ENCODE measurements around the gene ERC2. TPM values are rescaled to one million over a fixed set of nuclear protein-coding genes. Genes with fewer than 3 reads are reported as not detected.

ERC2 gene
- total RNA-seq, 1 donor from 2014 or later, result 0.15 TPM

DNA sequence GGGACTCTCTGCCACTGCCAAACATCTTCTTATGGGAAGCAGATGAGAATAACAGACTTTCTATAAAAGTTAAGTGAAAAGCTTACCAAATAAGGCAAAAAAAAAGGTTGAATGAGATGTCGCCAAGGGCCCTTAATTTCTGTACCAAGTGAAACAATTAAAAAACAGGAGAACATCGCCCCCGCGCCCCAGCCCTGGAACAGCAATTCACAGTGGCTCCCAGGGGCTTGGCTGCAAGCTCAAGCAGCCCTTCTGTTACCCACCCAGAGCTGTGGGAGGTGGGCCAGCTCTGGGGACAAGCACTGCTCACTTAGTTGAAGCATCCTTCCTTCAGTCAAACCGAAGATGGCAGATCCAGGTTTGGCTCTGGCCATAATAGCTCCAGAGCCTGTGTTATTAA lies 208.0 kb downstream of the ERC2 start:
- intact Hi-C loops (cut with micrococcal nuclease), result loop anchor here (10.0 kb wide), 1 partner anchor 65 kb away; no protein-coding TSS in a partner anchor

DNA sequence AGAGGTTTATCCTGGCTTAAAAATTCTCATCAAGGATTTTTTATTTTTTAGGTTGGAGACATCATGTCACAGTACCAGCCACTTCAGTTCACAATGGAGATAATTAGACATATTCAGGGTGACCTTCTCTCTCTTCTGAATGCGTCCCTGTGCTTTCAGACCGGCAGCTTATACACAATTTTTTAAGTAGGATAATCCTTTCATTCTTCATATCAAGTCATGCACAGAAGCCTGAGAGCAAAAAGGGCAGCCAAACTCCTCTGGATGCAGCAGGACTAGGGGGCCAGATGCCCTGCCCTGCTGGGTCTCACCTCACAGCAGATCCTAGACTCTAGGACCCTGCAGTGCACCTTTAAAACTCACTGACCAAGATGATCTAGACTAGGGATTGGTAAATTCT lies 210.4 kb downstream of the ERC2 start:
- intact Hi-C loops (cut with micrococcal nuclease), result no loop called here

DNA sequence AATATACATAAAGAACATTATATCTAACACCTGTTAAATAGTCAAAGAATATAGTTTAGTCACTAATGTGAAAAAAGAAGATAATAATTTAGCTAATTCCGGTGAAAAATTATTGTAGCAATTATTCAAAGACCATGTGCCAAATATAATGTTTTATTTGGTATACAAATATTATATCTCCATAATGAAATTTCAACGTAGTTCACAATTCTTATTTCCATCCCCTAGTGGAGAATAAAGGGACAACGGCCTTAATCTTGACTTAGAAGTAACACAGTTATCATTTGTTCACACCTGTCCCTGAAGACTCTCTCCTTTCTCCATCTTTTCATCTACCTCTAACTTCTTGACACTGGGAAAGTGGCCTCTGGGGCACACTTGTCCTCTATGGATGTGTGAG lies 213.4 kb downstream of the ERC2 start:
- intact Hi-C loops (cut with micrococcal nuclease), result loop anchor here (5.0 kb wide), 1 partner anchor 1828 kb away; no protein-coding TSS in a partner anchor

DNA sequence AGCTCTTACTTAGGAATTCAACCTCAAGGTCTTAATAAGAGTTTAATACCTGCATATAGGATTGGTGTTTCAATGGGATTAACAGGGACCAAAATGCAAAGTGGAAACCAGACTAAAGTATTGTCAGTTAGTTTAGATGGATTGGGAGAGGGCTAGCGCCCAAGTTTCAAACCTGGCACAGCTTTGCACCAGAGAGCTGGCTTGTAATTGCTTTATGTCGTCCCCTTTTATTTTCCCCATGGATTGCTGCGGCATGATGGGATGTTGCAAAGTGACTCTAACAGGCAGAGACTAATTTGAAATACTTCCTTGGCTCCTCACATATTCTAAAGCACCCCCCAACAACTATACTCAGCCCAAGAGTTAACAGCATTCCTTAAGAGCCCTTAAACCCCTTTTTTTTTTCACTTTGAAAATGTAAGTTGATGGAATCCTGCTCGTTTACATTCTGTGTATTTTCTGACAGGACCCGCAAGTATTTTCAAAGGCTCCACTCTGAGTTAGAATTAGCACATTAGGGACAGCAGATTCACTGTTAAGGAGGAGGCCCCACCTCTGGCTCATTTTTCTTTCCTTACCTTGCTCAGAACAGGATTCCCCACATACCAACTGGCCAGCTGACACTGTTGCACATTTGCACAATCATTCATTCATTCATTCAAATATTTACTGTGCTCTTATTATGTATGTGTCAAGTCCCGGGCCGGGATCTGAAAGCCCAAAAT lies 214.2 kb downstream of the ERC2 start:
- intact Hi-C loops (cut with micrococcal nuclease), result loop anchor here (5.0 kb wide), 1 partner anchor 1827 kb away; no protein-coding TSS in a partner anchor

DNA sequence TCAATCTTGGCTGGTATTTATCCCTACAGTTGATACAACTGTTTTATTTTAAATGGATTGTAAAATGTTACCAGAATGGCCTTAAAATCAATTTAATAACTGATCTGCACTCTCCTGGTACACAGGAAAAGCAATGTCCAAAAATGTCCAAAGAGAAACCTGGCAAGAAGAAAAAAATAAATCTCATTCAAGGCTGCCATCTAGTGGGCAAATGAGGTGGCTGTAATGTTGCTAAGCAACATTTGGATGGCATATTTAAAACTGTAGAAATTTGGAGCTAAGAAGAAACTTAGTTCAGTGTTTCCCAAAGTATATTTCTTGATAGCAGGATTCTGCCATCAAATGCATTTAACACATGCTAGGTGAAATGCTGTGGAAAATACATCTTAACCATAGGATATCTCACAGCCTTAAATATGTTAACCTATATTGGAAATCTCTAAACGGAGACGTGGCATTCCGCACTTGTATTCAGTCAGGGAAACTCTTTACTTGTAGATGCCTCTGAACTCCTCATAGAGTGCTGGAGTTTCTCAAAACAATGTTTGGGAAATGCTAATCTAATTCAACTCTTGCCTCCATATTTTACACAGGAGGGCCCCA lies 216.8 kb downstream of the ERC2 start:
- intact Hi-C loops (cut with micrococcal nuclease), result loop anchor here (1.0 to 5.0 kb wide), 3 partner anchors 766 to 1824 kb away; no protein-coding TSS in a partner anchor

DNA sequence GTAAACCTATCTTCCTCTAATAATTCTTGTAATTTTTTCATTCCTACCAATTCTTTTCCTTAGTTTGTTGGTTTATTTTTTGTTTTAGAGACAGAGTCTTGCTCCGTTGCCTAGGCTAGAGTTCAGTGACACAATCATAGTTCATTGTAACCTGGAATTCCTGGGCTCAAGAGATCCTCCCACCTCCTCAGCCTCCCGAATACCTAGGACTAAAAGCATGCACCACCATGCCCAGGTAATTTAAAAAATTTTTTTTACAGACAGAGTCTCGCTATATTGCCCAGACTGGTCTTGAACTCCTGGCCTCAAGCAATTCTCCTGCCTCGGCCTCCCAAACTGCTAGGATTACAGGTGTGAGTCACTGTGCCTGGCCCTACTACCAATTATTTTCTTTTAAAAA lies 220.2 kb downstream of the ERC2 start:
- intact Hi-C loops (cut with micrococcal nuclease), result no loop called here

DNA sequence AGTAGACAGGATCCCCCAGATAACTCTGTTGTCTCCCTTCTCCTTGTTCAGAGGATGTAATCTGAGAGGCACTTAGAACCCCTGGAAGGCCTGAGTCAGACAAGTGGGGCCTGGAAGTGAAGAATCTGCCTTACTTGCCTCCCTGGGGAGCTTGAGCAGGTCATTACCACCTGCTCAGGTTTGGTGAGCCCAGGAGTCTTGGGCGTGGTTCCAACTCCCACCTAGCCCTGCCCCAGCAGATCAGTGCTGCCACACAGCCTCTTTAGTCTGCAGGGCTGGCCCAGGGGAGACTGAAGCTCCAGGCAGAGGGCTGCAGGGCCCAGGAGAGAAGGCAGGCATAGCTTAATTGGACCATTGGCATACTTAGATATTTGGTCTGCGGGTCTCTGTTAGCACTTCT lies 230.0 kb downstream of the ERC2 start:
- intact Hi-C loops (cut with micrococcal nuclease), result no loop called here

DNA sequence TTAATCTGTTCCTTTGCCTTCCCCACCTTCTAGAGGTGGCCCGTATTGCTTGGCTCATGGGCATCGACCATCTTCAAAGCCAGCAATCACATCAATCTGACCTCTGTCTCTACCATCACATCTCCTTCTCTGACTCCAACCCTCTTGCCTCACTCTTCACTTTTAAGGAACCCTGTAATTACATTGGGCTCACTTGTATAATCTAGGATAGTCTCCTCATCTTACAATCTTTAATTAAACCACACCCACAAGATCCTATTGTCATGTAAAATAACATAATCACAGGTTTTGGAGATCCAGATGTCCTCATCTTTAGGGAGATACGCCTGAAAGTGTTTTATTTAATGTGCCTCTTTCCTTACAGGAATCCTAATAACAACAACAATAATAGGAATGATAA lies 234.5 kb downstream of the ERC2 start:
- intact Hi-C loops (cut with micrococcal nuclease), result no loop called here

DNA sequence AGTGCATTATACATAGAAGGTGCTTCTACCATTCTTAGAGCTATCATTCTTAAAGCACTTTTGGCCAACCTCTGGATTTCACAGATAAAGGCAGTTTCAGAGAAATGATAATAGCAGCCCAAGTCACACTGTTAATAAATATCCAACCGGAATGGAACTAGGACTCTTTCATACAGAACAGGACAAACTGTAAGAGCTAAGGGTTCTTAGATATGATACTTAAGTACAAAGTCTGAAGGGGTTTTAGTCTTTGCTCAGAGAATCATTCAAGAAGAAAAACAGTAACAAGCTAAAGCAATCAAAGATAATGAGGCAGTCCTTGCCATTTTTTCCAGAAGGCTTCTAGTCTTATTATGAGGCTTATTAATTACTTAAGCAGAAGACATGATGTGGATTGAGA lies 239.0 kb downstream of the ERC2 start:
- intact Hi-C loops (cut with micrococcal nuclease), result no loop called here

DNA sequence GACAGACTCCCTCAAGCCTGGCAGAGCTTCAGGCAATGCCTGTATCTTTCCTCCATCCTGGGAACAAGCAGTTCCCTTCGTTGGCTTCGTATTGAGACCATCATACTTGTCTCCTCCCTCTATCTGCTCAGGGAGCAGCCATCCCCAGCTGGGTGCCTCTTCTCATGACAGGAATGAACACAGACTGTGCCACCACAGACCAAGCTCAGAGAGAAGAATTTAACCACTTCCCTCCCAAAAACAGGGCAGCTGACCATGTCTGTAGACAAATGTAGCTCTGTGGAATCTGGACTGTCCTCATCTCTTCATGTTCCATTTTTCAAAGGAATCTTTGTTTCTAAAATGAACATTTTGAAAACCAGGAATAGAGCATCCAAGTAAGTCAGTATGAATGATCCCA lies 245.4 kb downstream of the ERC2 start:
- intact Hi-C loops (cut with micrococcal nuclease), result no loop called here

DNA sequence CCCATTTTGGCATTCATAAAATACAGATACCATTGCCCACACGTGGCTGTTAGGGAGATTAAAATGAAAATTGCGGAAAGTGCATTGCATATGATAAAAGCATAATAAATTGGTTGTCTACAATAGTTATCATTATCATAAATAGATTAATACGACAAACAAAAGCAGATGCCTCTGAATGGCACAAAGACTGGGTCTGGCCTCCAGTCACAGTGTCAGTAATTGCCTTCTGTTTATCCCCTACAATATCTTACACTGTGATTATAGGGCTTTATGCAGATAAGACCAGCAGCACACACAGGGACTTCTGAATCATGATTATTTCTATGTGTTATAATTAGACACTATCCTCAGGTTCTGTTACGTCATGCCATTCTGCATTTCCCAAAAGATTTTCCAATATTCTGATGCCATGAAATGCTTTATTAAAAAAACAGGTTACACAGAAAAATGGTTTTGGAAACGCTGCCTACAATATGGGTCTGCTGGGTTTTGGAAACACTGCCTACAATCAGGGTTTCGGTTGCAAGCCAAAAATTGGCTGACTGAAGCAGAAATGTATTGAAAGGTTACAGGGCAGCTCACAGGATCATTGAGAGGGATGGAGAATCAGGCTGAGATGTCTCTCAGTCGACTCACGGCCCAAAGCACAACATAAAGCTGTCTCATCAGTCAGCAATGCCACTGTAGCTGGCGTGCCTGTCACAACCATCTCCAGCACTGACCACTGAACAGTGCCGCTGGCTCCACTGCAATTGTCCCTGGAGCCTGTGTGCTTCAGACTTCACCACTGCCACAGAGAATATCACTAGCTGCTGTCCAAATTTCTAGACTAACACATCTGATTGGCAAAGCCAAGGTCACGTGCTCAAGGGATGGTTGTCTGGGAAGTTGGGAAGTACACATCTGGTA lies 248.1 kb downstream of the ERC2 start:
- intact Hi-C loops (cut with micrococcal nuclease), result no loop called here

DNA sequence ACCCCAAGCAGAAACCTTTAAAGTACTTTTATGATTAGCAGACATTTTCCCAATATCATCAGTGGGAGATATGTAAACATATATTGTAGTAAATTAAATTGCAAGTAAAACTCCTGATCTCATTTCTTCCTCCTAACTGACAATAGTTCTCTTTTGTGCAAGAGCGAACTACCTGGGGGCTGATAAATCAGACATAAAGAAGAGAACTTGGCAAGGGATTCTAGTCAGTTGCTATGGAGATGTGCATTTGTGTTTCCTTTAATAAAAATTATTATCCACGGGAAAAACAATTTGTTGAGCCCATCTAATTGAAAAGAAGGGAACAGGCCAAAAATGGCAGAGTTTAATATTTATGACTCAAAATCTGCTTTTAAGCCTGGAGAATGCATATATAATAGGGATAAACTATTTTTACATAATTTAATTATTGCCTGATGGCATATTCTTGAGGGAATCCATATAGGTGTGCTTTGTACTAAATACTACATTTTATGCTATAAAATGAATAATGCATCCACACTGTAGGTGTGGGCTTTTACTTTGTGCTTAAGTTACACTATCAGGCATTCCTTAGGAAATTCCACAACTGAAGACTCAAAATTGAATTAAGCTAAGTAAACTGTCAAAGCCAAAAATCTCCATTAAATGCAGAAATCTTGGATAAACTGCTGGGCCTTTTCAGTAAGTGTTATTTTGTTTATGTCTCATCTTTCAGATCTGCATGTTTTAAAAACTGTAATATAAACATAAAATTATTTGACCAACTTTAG lies 258.1 kb downstream of the ERC2 start:
- intact Hi-C loops (cut with micrococcal nuclease), result no loop called here

DNA sequence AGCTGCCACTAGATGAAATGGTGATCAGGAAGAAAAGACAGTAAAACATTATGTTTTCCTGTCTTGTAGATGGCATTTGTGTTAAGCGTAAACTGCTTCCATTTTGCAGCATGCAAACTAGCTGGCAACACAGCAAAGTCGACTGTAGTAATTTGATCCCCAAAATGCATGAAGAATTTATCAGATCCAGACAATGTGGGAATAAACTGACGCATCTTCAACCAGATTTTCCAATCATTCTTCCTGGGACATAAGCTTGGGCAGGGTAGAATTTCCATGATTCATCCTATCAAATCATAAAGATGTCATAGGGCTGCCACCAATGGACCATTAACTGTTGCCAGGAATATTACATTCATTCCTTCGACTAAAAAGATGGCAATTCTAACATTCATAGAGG lies 260.3 kb downstream of the ERC2 start:
- intact Hi-C loops (cut with micrococcal nuclease), result no loop called here

DNA sequence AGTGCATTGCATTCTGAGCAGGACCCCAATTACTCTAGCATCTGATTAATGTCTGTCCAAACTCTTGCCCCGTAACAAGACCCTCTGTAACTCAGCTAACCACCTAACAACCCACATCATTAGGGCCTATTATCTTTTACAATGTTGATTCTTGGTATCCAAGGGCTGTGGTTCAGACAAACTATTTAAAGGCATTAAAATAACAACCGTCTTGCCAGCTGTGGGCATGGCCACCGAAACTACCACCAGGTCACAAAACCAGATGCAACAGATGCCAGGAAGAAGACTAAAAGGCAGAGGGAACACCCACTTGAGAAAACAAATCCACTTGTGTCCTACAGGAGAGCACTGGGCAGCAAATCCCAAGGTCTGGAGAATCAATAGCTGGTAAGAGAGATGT lies 262.9 kb downstream of the ERC2 start:
- intact Hi-C loops (cut with micrococcal nuclease), result no loop called here

DNA sequence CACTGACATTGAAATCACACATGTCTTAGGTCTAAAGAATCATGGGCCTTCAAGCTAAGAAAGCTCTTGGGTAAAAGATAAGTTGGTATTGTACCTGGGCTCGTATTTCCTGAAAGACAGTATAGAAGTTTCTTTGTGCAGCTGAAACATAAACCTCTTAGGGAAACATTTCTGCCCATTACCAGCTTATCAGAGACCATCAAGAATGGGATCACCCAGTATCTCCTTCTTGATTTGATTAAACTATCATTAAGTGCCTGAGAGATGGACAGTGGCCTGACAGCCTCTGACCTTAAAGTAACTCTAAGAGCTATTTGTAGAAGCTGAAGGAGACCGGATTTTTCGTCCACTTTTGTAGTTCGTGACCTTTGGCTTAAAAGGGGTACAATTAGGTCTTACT lies 265.3 kb downstream of the ERC2 start:
- intact Hi-C loops (cut with micrococcal nuclease), result no loop called here

DNA sequence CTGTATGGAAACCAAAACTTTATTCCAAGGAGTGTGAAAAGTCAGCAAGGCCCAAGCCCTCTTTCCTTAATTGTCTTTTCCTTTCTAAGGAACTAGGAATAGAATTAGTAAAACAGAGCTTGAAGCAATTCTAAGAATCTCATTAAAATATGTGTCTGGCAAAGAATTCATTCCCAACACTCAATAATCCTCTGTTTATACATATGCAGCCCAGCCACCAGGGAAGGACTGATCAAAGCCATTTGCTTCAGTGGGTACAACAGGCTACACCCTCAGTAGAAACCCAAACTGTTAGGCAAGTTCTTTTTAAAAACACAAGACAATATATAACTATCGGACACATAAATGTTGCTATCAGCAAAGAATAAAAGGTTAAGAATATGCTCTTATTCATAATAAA lies 266.9 kb downstream of the ERC2 start:
- intact Hi-C loops (cut with micrococcal nuclease), result no loop called here

DNA sequence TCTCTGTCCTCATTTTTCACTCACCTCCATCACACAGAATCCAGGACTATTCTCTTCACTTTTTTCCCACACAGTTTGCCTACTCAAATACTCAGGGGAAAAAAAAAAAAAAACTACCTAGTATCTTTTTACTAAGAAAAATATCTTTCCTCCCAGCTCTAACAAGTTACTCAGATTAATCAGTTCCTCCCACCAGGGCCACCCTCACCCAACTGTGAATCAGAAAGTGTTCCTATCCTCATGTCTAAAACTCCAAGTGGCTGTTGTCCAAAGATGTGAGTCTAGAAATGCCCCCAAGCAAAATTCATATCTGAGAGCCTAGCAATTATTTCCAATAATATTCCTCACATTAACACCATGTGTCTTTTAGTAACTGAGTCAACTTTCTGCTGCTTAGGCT lies 268.0 kb downstream of the ERC2 start:
- intact Hi-C loops (cut with micrococcal nuclease), result no loop called here

DNA sequence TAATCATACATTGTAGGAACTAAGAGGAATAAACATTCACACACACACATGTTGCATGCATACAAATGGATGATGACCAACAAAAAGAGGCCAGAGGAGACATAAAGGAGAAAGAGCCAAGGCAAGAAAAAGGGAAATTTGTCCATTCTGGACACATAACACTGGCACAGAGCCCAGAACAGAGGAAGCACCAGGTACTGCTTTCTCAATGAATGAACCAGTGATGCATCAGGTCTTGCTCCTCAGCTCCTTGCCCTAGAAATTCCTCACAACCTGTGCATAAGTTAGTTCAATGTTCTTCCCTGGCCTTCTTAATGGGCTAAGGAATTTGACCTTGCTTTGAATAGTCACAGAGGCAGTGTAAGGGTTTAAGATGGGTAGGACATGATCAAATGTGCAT lies 270.3 kb downstream of the ERC2 start:
- intact Hi-C loops (cut with micrococcal nuclease), result no loop called here

DNA sequence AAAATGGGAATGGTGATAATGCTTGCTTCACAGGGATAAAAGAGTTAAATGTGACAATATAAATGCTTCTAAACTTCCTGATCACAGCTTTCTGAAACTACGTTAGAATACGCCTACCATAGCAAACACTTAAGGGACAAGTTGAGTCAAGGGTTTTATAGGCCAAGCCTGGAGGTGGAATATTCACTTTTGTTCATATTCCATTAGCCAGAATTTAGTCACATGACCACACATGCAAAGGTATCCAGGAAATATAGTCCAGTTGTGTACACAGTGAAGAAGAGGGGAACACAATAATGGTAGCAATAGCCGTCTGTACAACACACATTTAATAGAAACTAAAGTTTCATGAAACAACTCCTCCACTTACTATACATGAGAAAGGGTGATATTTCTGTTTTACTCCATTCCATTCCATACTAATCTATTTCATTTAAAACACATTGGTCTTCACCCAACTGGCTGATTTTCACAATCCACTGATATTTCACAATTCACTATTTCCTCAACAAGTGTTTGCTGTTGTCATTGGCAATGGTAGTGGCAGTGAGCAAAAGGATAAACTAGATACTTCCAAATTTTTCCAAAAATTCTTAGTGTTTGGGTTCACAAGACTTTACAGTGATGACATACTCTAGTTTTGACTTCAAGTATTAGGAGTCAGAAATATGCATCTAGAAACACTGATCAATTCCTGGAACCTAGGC lies 270.9 kb downstream of the ERC2 start:
- intact Hi-C loops (cut with micrococcal nuclease), result no loop called here

DNA sequence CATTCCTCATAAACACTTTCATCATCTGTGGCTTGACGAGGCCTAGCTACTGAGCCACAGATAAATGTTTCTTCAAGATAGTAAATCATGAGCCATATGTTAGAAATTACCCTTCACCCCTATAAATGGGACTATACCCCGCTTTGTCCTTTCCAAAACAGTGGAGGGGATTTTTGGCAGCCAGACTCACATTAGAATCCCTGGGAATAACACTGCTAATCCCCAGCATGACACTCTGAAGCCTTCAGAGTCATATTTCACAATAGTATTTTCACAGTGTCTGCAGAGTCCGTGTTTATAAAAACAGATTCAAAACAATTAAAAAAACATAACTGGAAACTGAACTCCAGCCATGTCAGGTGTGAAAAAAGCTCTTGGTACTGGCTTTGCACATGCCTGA lies 271.6 kb downstream of the ERC2 start:
- intact Hi-C loops (cut with micrococcal nuclease), result no loop called here

DNA sequence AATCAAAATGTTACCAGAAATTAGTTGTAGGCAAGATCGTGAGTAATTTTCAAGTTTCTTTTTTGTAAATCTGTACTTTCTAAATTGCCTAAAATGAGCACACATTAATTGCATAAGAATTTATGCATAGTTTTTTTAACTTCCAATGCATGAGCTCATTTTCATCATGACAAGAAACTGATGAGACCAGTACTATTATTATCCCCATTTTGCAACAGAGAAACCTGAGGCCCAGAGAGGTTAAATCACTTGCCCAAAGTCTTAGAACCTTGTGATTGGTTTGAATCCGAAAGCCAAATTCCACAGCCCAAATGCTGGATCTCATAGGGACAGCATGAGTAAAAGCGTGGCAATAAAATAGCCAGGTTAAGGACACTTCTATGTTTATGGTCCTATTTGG lies 274.7 kb downstream of the ERC2 start:
- intact Hi-C loops (cut with micrococcal nuclease), result no loop called here
